GM21786 (cell line): Measurements from ENCODE around the gene CSNK1G3.

Source experiments
- ATAC-seq: cut with Tn5 transposase; IDR thresholded peaks from one replicate; pipeline ENCODE4 v1.9.1; 2021; ENCODE audit not compliant: unreplicated experiment

Gene CSNK1G3

DNA sequence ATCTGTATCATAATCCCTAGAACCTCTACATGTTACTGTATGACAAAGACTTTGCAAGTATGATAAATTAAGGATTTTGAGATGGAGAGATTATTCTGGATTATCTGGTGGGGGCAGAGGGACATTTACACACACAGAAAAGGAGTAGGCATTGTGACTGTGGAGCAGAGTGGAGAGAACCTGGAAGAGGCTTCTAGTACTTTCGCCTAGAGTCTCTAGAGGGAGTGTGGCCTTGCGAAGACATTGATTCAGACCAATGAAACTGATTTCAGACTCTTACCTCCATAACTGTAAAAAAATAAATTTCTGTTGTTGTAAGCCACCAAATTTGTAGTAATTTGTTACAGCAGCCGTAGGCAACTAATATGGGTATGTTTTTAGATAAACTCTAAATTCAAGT, 45.9 kb downstream of the CSNK1G3 start:
- ATAC-seq, result no peak

DNA sequence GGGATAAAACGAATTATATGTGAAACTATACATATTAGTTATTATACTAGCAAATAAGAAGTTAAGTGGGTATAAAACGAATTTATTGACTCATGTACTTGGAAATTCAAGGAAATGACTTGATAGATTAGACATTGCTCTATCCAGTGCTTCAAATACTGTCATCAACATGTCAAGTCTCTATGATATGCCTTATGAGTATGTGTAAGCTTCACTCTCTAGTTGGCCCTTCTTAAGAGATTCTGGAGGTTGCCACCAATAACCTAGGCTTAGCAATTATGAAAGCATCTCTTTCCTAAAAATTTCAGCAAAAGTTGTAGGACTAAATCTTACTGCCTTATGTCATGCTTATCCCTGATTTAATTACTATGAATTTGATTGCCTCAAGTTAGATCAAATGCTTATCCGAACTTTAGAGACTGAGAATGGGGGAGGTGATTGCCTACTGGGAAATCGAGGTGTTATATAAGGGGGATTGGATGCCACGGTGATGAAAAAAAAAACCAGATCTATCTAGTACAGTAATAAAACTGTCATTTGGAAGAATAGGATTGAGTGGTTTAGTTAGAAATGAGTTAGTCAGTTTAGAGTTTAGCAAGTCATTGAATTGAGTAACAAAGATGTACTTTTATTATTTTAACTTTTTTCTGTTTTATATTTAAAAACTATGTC, 46.9 kb downstream of the CSNK1G3 start:
- no peak for ATAC-seq

DNA sequence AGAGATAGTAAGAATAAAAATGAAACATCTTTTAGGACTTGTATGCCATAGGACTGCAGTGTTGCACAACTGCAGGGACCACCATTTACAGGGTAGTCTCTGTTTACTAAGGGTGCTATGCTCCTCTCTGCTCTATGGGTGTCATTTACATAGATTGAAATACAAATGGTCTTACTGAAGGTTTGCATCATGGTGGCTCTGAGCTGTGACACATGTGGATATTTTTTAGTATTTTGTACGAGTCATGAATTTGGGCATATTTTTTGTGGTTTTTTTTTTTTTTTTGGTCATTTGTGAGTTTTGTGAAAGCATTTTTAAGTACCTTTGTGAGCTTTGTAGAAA, 47.4 kb downstream of the CSNK1G3 start:
- no peak for ATAC-seq

DNA sequence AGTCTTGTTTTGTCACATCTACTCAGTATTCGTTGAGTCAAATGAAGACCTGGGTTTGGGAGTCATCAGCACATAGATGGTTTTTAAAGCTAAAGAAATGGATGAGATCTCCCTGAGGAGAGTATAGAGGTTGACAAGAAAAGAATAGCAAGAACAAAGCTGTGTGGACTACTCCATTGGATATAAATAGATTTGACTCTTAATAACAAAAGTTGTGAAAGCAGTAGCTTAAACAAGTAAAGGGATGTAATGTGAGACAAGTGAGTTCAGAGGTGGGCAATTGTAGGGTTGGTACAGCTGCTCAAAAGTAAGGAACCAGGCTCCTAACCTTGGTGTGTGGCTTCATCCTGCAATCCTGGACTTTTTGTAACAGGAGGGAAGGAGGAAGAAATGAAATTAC, 49.3 kb downstream of the CSNK1G3 start:
- no peak for ATAC-seq

DNA sequence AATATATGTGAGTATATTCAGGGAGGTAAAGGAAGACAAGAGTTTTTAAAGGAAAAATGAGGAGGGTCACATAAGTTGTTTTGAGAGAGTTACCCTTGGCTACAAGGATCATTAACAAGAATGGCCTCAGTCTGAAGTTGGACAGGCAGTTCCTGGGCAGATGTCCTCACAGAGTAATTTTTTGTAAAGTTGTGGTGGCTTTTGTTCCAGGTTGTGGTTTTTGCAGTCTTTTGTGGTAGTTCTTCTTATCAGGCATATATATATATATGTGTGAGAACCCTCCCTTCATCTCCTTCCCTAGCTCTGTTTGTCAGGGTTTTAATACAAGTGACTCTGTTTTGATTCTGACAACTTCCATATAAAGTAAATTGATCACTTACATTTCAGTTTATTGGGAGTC, 60.0 kb downstream of the CSNK1G3 start:
- ATAC-seq, result peak; percentile 73

DNA sequence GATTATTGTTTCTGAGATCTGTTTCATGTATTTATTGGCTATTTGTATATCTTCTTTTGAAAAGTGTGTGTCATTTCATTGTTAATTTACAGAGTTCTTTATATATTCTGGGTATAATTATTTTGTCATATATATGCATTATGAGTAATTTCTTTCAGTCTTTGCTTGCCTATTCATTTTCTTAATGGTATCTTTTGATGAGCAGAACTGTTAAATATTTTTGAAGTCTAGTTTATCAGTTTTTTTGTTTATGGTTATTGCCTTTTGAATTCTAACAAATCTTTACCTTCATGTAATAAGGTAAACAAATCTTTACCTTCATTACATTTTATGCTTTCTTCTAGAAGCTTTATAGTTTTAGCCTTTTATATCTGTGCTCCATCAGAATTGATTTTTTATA, 66.4 kb downstream of the CSNK1G3 start:
- no peak for ATAC-seq

DNA sequence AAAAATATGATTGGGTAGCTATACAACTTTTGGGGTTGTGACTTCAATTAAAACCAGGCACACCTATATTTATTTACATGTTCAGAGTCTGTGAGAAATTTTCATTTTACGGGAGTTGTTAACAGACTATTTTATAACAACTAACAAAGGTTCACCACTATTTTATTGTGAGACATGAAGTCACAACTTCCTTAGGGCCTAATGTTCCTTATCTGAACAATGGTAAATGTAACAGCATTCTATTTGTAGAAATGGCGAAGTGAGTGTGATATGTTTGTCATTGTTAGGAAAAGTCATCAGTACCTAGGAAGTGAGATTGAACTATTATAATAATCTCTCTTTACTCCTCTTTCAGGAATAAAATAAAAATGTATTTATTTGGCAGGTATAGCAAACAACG, 67.4 kb downstream of the CSNK1G3 start:
- no peak for ATAC-seq

DNA sequence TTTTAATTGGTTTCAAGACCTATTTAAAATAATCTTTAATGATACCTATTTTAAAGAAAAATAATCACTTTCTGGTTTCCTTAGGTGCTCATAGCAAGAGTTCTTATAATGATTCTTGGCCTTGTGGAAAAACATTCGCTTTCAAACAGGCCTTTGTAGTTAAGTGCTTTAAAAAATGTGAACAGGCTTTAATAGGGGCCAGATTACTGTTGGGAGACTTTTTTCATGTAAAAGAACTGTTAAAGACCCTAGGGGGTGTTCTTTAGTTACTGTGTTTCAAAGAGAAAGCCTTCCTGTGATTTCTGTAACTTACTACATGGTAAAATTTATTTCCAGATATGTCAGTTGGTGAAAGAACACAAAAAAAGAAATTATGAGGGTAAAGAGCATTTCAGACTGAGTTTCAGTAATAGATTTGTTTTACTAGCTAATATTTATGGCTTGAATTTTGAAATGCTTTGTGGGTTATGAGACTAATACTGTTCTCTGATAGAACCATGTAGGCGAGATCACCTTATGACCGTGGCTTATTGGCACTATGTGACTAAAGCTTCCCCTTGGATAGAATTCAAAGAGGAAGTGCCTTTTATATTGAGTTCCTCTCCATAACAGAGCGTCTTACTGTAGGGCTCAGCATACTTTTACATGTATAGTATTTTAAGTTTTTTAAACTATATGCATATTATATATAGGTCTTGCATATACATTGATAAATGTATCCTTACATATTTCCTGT, 70.7 kb downstream of the CSNK1G3 start:
- no peak for ATAC-seq

DNA sequence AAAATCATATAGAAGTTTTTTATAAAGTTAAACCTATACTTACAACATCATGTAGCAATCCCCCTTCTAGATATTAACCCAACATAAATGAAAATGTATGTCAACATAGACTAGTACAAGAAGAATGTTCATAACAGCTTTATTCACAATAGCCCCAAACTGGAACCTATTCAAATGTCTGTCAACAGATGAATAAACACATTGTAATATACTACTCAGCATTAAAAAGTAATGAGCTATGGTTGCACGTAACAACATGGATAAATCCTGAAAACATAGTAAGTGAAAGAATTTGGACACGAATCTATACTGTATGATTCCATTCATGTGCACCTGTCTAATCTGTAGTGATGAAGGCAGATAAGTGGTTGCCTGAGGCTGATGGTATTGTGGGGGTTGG, 73.9 kb downstream of the CSNK1G3 start:
- ATAC-seq, result no peak

DNA sequence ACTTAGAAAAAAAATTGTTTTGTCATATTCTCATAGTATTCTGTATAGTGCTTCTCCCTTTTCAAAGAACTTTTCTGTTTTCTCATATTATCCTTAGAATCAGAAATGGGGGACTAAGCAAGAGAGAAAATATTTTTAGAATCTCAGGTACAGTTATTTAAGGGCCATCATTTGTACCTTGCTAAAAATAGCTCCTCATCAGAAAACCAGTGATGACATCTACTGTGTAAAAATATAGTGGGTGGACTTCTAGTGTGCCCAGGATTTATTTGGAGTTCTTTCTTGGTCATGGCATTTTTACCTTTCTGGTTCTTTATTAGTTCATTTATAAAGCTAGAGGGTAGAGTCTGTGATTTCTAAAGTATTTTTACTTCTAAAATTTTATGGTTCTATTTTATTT, 82.5 kb downstream of the CSNK1G3 start:
- no peak for ATAC-seq

DNA sequence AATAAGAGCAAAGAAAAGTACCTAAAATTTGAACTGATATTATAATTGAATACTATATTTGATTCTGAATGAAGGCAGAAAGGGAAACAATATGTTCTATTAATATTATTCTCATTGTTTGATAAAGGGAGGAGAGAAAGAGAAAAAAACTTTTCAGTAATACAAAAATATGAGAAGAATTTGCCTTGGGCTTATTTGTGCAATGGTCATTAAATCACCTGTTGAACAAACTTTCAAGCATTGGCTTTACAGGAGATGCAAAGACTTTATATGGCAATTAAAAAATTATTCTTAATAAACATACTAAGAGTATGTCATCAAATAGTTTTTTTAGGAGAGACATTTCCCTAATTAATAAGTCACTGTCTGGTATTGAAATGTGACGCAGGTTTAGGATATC, 85.0 kb downstream of the CSNK1G3 start:
- ATAC-seq, result no peak

DNA sequence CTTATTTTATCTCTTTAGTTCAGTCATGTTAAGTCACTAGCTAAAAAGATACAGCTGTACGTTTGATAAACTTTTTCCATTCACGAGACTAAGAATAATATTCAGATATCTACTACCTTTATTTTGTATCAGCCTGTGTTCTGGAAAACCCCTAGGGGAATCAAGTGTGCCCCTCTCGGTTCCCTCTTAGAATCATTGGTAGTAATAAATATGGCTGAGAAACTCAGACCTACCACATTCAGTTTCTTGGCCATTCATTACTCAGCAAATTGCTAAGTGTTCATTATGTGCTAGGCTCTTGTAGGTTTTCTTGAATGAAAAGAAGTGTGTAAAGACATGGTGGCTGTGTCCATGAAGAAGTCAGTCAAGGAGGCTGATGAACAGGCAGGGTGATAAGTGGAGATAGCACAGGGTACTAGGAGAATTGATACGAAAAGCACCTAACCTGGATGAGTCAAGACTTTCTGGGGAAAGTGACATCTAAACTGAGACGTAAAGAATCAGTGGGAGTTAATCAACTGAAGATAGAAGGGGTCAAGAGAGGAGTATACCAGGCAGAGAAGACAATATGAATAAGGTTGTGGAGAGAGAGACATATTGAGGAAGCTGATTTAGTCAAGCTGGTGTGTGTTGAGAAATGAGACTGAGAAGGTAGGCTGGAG, 86.2 kb downstream of the CSNK1G3 start:
- no peak for ATAC-seq

DNA sequence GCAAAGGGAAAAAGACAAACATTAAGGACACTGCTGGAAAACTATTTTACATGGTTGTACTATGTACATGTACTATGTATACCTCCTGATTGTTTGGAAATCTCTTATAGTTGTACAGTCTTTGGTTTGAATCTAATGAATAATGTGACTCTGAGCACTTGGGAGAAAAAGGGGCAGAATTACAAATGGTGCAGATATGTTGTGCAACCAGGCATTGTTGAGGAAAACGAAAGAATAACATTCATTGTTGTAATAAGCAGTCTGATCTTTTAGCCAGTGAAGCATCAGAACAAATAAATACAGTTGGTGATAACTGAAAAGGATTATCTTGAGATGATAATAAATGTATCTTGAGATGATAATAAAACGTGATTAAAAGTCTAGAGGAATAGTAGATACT, 87.2 kb downstream of the CSNK1G3 start:
- ATAC-seq, result no peak

DNA sequence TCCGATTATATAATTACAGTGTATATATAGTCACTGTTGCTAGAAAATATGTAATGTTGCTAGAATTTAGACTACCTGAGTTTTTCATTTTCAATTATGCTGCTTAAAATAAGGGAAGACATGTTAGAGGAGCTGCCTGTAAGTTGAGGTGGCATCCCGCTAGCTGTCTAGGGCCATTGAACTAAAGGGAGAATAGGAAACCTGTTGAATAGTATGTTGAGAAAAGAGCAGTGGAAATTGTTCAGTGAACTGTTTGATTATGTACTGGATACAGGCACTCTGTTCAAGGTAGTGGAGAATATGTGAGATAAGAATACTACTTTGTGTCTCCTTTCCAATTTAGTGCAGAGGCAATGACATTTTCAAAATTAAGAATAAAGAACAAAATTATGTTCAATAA, 89.6 kb downstream of the CSNK1G3 start:
- no peak for ATAC-seq

DNA sequence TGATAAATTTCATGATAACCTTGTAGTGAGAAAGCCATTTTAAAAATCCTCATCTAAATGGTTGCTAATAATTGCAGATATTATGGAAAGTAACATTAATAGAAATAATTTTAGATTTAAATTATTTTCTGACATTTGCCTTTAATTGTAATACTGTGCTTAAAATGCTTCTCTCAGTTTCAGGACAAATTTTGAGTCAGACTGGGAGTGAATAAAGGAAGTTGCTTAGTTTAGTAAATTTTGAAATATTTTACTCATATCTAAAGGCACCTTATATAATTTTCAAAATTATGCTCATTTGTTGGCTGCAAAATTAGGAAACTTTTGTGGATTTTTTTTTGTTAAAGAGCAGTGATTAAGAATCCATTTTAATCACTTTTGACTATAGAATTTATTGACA, 93.8 kb downstream of the CSNK1G3 start:
- peak; percentile 60 for ATAC-seq

DNA sequence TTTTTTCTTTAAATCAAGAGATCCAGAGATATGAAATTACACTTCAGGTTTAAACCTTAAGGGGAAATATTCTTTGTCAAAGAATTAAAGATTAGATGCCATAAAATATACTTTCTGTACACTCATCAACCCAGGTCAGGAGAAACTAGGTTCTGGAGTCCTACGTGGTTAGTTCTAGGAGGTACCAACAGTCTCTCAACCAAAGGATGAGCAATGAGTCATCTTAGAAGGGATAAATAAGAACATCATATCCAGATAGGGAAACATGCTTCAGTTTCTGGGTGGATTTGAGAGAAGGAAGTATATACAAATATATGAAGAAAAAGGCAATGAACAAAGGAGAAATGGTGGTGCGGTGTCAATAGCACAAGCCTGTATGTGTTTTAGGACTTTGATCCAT, 98.2 kb downstream of the CSNK1G3 start:
- ATAC-seq, result no peak

DNA sequence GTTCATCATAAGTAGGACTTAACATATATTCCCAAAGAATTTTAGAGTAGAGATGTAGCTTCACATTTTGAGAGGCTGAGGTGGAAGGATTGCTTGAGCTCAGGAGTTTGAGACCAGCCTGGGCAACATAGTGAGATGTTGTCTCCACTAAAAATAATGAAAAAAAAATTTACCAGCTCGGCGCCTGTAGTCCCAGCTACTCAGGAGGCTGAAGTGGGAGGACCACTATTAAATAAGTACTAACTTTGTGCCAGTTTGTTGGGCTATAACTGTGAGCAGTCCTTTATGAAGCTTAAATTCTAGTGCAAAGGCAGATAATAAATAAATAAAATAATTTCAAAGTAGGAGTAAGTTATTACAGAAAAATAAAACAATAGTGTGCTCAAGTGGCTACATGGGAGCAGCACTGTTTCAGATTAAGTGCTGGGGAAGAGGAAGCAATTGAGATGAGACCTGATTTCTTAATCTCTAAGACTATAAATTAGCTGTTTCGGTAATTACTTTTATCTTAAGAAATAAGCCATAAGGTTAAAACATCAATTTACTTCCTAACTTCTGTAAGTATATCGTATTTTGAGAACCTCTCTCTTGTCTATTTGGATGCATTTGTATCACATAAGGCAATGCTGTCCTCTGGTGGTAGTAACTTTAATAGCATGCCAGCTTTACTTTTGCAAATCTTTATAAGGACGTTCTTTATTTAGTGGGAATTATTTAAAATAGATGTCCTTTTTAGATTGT, 98.9 kb downstream of the CSNK1G3 start:
- peak; percentile 76 for ATAC-seq

DNA sequence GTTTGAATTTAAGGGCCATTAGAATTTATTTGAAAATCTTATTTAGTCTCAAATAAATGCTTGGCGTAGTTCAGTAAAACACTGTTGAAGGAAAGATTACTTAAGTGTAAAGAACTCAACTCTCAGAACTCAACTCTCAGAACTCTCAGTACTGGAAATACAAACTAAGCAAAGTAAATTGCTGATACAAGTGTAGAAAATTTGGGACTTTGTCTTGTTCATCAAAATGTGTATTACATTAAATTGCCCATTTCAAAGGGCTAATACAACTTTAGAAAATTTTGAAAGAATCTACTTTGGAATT, 99.4 kb downstream of the CSNK1G3 start:
- ATAC-seq, result peak; percentile 15

DNA sequence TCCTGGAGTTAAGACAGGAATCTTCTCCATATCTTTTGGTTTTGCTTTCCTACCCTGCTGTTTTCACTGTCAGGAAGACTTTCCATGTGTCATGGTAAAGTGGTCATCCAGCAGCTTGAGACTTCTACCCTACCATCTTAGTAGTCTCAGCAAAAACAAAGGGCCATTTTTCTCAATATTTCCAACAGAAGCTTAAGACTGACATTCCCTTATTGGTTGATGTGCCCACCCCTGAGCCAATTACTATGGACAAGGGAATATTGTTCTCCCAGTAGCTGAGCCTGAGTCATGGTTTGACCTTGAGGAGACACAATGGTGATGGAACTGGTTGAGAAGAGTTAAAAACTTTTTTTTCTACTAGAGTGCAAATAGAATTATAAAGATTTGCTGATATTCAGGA, 105.6 kb downstream of the CSNK1G3 start:
- no peak for ATAC-seq

DNA sequence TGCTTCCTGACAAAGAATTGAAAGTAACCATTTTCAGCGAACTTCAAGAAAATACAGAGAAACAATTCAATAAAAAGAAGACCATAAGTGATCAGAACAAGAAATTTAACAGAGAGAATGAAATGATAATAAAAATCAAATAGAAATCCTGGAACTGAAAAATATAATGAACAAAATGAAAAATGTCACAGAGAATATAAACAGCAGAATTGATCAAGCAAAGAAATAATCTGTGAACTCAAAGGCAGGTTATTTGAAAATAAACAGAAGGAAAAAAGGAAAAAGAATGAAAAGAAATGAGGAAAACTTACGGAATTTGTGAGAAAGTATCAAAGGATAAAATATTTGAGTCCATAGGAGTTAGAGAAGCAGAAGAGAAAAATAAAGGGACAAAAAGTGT, 114.1 kb downstream of the CSNK1G3 start:
- ATAC-seq, result no peak

DNA sequence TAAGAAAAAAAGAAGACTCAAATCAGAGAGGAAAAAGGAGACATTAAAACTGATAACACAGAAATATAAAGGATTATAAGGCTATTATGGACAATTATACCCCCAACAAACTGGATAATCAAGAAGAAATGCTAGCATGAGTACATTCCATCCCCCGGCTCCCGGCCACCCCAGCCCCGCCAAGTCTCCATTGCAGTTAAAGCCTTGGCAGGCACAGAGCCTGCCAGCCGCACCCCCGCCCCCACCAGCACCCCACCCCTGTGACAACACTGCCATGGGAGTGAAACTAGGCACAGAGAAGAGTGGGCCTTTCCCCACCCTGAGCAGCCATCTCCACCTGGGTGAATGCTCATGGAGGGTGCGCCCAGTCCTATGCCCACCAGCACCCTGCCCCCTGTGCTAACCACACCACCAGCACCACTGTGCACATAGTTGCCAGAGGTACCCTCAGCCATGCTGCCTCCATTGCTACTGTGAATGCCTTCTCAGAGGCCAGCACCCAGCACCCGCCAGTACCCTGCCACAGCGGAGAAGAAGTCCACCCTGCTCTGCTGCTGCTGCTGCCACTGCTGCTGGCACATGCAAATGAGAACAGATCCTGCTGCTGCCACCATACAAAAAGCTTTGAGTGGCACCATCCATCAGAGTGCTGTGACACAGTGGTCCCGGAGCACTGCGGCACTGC, 117.0 kb downstream of the CSNK1G3 start:
- ATAC-seq, result no peak
